ENCODE results near the gene OPCML.

DNA sequence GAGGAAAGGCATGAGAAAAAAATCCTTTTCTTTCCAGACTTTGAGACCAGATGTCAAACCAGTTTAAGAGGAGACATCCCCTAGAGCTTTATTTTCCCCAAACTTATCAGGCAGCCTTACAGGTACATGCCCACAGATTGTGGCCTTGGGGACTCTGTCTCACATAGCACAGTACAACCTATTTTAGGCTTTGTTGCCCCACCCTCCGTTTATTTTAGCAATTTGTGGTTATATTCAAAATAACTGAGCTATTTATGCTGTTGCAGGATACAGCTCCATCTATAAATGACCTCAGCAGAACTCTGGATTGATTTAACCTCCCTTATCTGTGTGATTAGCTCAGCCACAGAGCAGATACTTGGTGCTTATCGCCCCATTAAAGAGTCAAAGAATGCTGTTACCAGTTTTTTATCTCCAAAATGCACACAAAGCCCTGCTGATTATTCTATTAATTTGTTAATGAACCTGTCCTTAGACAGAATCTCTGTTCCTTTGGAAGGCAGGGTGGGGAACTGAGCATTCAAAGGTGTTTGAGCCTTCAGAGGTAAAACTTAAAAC is 525.2 kb downstream of the OPCML start:
- TF ChIP-seq, protein P1, sequence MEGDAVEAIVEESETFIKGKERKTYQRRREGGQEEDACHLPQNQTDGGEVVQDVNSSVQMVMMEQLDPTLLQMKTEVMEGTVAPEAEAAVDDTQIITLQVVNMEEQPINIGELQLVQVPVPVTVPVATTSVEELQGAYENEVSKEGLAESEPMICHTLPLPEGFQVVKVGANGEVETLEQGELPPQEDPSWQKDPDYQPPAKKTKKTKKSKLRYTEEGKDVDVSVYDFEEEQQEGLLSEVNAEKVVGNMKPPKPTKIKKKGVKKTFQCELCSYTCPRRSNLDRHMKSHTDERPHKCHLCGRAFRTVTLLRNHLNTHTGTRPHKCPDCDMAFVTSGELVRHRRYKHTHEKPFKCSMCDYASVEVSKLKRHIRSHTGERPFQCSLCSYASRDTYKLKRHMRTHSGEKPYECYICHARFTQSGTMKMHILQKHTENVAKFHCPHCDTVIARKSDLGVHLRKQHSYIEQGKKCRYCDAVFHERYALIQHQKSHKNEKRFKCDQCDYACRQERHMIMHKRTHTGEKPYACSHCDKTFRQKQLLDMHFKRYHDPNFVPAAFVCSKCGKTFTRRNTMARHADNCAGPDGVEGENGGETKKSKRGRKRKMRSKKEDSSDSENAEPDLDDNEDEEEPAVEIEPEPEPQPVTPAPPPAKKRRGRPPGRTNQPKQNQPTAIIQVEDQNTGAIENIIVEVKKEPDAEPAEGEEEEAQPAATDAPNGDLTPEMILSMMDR (optimal IDR thresholded peaks at IDR 0.05 in 1 of 3, IDR thresholded peaks at IDR 0.05 in 1 of 3, conservative IDR thresholded peaks at IDR 0.05 in 1 of 3; ENCODE audit: extremely low read depth in 1 of 3, insufficient read depth in 2 of 3, low read length in 3 of 3), result no peak
- no peak for TF ChIP-seq EZH2 (IDR thresholded peaks at IDR 0.05; ENCODE audit: low read length)

Data from keratinocyte (primary cell).